ENCODE results near the gene CMYA5. TPM values are rescaled to one million over a fixed set of nuclear protein-coding genes. Genes with fewer than 3 reads are reported as not detected.
A peak's percentile ranks its signal among the peaks of the same experiment; 100 is the strongest.

CMYA5 gene
- total RNA-seq, 1 donor, result 1.7 TPM

GRCh38 chr5:79787448-79787847, 97.8 kb downstream of the CMYA5 start:
- TF ChIP-seq CTCF (IDR thresholded peaks at IDR 0.05; ENCODE audit: insufficient read depth, low read length), result no peak
- no peak overlapping the region for H3K4me3 ChIP-seq (ENCODE audit: low read depth, low read length)
- DNase-seq (ENCODE audit: low read depth), result no peak

- H3K4me3 ChIP-seq (ENCODE audit: low read depth, low read length), result no peak overlapping the region
- DNase-seq (ENCODE audit: low read depth), result no peak
- TF ChIP-seq CTCF (IDR thresholded peaks at IDR 0.05; ENCODE audit: insufficient read depth, low read length), result no peak
Measured at GRCh38 chr5:79791843-79792242, 102.2 kb downstream of the CMYA5 start.

GRCh38 chr5:79792463-79792862, 102.8 kb downstream of the CMYA5 start:
- no peak for TF ChIP-seq CTCF (IDR thresholded peaks at IDR 0.05; ENCODE audit: insufficient read depth, low read length)
- H3K4me3 ChIP-seq (ENCODE audit: low read depth, low read length), result no peak overlapping the region
- no peak for DNase-seq (ENCODE audit: low read depth)

- no peak for DNase-seq (ENCODE audit: low read depth)
- TF ChIP-seq CTCF (IDR thresholded peaks at IDR 0.05; ENCODE audit: insufficient read depth, low read length), result no peak
- H3K4me3 ChIP-seq (ENCODE audit: low read depth, low read length), result no peak overlapping the region
Measured at GRCh38 chr5:79793304-79793703, 103.7 kb downstream of the CMYA5 start.

- no peak for TF ChIP-seq CTCF (IDR thresholded peaks at IDR 0.05; ENCODE audit: insufficient read depth, low read length)
- H3K4me3 ChIP-seq (ENCODE audit: low read depth, low read length), result no peak overlapping the region
- no peak for DNase-seq (ENCODE audit: low read depth)
Measured at GRCh38 chr5:79793722-79794121, 104.1 kb downstream of the CMYA5 start.

- no peak overlapping the region for H3K4me3 ChIP-seq (ENCODE audit: low read depth, low read length)
- TF ChIP-seq CTCF (IDR thresholded peaks at IDR 0.05; ENCODE audit: insufficient read depth, low read length), result no peak
- DNase-seq (ENCODE audit: low read depth), result no peak
Measured at GRCh38 chr5:79794347-79794746, 104.7 kb downstream of the CMYA5 start.

- no peak overlapping the region for H3K4me3 ChIP-seq (ENCODE audit: low read depth, low read length)
- TF ChIP-seq CTCF (IDR thresholded peaks at IDR 0.05; ENCODE audit: insufficient read depth, low read length), result no peak
- peak; percentile 49 for DNase-seq (ENCODE audit: low read depth)
Measured at GRCh38 chr5:79795764-79796398, 106.2 kb downstream of the CMYA5 start.
